B cell (primary cell): ENCODE data around the gene NELL2. TPM values are rescaled to one million over a fixed set of nuclear protein-coding genes. Genes with fewer than 3 reads are reported as not detected.

Source experiments
- ATAC-seq: fragments of 200-7000 bp; cut with Tn5 transposase; one replicate; pipeline ENCODE4 v1.10.0; 2021; ENCODE audit warnings: low read depth, mild to moderate bottlenecking, moderate number of reproducible peaks, moderate library complexity
- CTCF ChIA-PET: fragments of 350-600 bp; sonication (Branson Sonifier 250); formaldehyde crosslinking; loops from one replicate; lab custom pipeline; 2021; ENCODE audit warnings: antibody characterized with exemption, inconsistent platforms; lab: Charles Lee
- POLR2A ChIA-PET: fragments of 350-600 bp; sonication (Branson Sonifier 250); formaldehyde crosslinking; loops from one replicate; lab custom pipeline; 2021; ENCODE audit warnings: antibody characterized with exemption; lab: Charles Lee
- DNase-seq: peaks from one replicate; pipeline ENCODE4 v3.0.0; 2013
- H2AFZ ChIP-seq: 2 replicates; pipeline ENCODE4 v1.6.1; 2012; ENCODE audit warnings: mild to moderate bottlenecking, low read depth, low read length; ENCODE audit not compliant: insufficient read depth, poor library complexity, severe bottlenecking
- H3K27ac ChIP-seq, 2 donors: 1 replicate in 1 of 2; 2 replicates in 1 of 2; pipeline ENCODE4 v1.5.1; 2012 to 2013; ENCODE audit warnings: low read length in 2 of 2, mild to moderate bottlenecking in 2 of 2, moderate library complexity in 1 of 2
- H3K27me3 ChIP-seq, 4 experiments: fragments of 200-600 bp in 1 of 4; sonication (generic) in 1 of 4; replicated peaks in 1 of 4; 1 replicate in 2 of 4; 2 replicates in 2 of 4; pipeline versions ENCODE4 v1.6.1 to v1.7.0; 2013 to 2016; ENCODE audit warnings: low read length in 3 of 4, mild to moderate bottlenecking in 2 of 4, mixed read lengths in 1 of 4, moderate library complexity in 1 of 4; ENCODE audit not compliant: insufficient read depth in 4 of 4, control insufficient read depth in 3 of 4; ENCODE audit errors: control extremely low read depth in 1 of 4
- H3K36me3 ChIP-seq, 2 experiments: replicated peaks in 1 of 2; 1 replicate in 1 of 2; 2 replicates in 1 of 2; pipeline versions ENCODE4 v1.6.1 to v1.7.1; 2013; ENCODE audit warnings: low read length in 1 of 2; ENCODE audit not compliant: insufficient read depth in 2 of 2, control insufficient read depth in 1 of 2; ENCODE audit errors: control extremely low read depth in 1 of 2, extremely low read depth in 1 of 2
- H3K4me1 ChIP-seq, 2 donors: fragments of 200-600 bp in 1 of 2; sonication (generic) in 1 of 2; 1 replicate in 1 of 2; 2 replicates in 1 of 2; pipeline versions ENCODE4 v1.5.1 to v1.6.1; 2013 to 2017; ENCODE audit warnings: low read length in 2 of 2; ENCODE audit not compliant: control insufficient read depth in 2 of 2, insufficient read depth in 2 of 2
- H3K4me2 ChIP-seq: replicated peaks from 2 replicates; pipeline ENCODE3; 2012; ENCODE audit warnings: mild to moderate bottlenecking, low read depth, low read length; ENCODE audit not compliant: poor library complexity, severe bottlenecking
- H3K4me3 ChIP-seq, 5 experiments: fragments of 200-600 bp in 1 of 5; sonication (generic) in 1 of 5; 1 replicate in 3 of 5; 2 replicates in 2 of 5; pipeline versions ENCODE4 v1.5.1 to v1.7.0; 2011 to 2016; ENCODE audit warnings: low read length in 4 of 5, mild to moderate bottlenecking in 4 of 5, low read depth in 2 of 5, control low read depth in 1 of 5, moderate library complexity in 1 of 5; ENCODE audit not compliant: insufficient read depth in 1 of 5; ENCODE audit errors: control extremely low read depth in 1 of 5, extremely low read depth in 1 of 5
- H3K79me2 ChIP-seq: fragments of 200-600 bp; sonication (generic); one replicate; pipeline ENCODE4 v1.6.0; 2016; ENCODE audit warnings: low read length; ENCODE audit not compliant: control insufficient read depth, insufficient read depth
- H3K9ac ChIP-seq: fragments of 200-600 bp; sonication (generic); 2 replicates; pipeline ENCODE4 v1.6.1; 2017; ENCODE audit warnings: mild to moderate bottlenecking, low read length, moderate library complexity
- H3K9me3 ChIP-seq, 3 donors: one replicate each; pipeline versions ENCODE4 v1.6.1 to v1.7.1; 2013; ENCODE audit warnings: low read length in 2 of 3; ENCODE audit not compliant: control insufficient read depth in 2 of 3, insufficient read depth in 1 of 3; ENCODE audit errors: control extremely low read depth in 1 of 3
- H4K20me1 ChIP-seq: 2 replicates; pipeline ENCODE4 v1.6.0; 2012; ENCODE audit warnings: mild to moderate bottlenecking, low read length; ENCODE audit not compliant: insufficient read depth, control insufficient read depth, poor library complexity, severe bottlenecking
- H3K27ac Mint-ChIP-seq: one replicate; pipeline ENCODE4 v1.8.0; 2021; ENCODE audit warnings: mixed read lengths
- H3K27me3 Mint-ChIP-seq: one replicate; pipeline ENCODE4 v1.8.0; 2021; ENCODE audit warnings: mixed read lengths
- H3K4me1 Mint-ChIP-seq: one replicate; pipeline ENCODE4 v1.8.0; 2021; ENCODE audit warnings: mixed read lengths
- H3K4me3 Mint-ChIP-seq: one replicate; pipeline ENCODE4 v1.8.0; 2021; ENCODE audit warnings: mixed read lengths
- H3K9me3 Mint-ChIP-seq: one replicate; pipeline ENCODE4 v1.8.0; 2022; ENCODE audit warnings: mixed read lengths; ENCODE audit not compliant: insufficient read depth
- EZH2 ChIP-seq: IDR thresholded peaks from 2 replicates; pipeline ENCODE4 v1.6.1; 2012; ENCODE audit warnings: borderline replicate concordance, low read depth, mild to moderate bottlenecking, moderate library complexity, low read length; ENCODE audit not compliant: insufficient read depth, poor library complexity, severe bottlenecking
- WGBS: methylation state at CpG from one replicate; pipeline ENCODE4 v1.1.5; 2013; ENCODE audit warnings: missing lambda C conversion rate; ENCODE audit not compliant: insufficient coverage; 5-methylcytosine and 5-hydroxymethylcytosine counted together
- intact Hi-C: fragments of 100-400 bp; cut with micrococcal nuclease; formaldehyde crosslinking; loops from one replicate; pipeline ENCODE4 v1.10.0; 2022
- polyA plus RNA-seq: library from polyadenylated mRNA; depleted of rRNA; stranded (reverse); fragments of >200 nt; gene quantifications from 2 replicates; pipeline ENCODE4 v1.2.3, GENCODE V29; 2012
- total RNA-seq, 2 donors: library from RNA; stranded (reverse); fragments of 120-200 nt in 1 of 2; gene quantifications; 1 replicate in 1 of 2; 2 replicates in 1 of 2; pipeline versions ENCODE4 v1.2.3 to v1.2.4, GENCODE V29; 2013 to 2022
- TF ChIP-seq, protein P1 (sequence below): fragments of 200-600 bp; IDR thresholded peaks from one replicate; pipeline ENCODE4 v1.8.0; 2022; ENCODE audit warnings: antibody characterized with exemption, mild to moderate bottlenecking

The NELL2 gene
- total and polyA plus RNA-seq, 2 donors (not counting 1 experiment from before 2014, with no cell fraction given), result 0.22 TPM; not detected in 1

DNA sequence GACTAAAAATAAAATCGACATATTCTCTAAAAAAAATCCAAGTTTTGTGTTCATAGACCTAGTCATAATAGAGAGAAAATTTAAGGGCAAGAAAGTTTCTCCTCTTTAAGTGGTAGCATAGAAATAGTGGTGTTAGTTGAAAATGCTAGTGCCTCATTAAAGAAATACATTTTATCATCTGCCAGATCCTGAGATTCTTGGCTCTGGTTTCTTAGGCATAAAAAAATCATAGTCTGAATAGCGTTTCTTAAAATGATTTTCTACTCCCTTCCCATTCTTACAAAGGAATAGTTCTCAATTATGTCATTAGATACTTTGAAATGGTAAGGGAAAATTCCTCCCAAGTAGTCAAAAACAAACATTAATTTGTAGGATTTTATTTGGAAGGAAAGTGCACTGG is 212.8 kb downstream of the NELL2 start:
- no peak overlapping the region for H3K9ac ChIP-seq
- Mint-ChIP-seq H3K27me3 (no peaks in the 10 kb centered on the region), H3K4me1 (no peaks in the 10 kb centered on the region), H3K9me3 (no peaks in the 10 kb centered on the region), H3K27ac (no peak overlapping the region), H3K4me3 (no peak overlapping the region)
- TF ChIP-seq, protein P1, sequence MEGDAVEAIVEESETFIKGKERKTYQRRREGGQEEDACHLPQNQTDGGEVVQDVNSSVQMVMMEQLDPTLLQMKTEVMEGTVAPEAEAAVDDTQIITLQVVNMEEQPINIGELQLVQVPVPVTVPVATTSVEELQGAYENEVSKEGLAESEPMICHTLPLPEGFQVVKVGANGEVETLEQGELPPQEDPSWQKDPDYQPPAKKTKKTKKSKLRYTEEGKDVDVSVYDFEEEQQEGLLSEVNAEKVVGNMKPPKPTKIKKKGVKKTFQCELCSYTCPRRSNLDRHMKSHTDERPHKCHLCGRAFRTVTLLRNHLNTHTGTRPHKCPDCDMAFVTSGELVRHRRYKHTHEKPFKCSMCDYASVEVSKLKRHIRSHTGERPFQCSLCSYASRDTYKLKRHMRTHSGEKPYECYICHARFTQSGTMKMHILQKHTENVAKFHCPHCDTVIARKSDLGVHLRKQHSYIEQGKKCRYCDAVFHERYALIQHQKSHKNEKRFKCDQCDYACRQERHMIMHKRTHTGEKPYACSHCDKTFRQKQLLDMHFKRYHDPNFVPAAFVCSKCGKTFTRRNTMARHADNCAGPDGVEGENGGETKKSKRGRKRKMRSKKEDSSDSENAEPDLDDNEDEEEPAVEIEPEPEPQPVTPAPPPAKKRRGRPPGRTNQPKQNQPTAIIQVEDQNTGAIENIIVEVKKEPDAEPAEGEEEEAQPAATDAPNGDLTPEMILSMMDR, result no peak
- TF ChIP-seq EZH2, result no peak
- H3K4me3 ChIP-seq, result no peak overlapping the region
- no peak overlapping the region for H2AFZ ChIP-seq
- intact Hi-C loops, result no loop called here
- ChIA-PET CTCF (no interaction called here), POLR2A (no interaction called here)
- no peak overlapping the region for H3K4me2 ChIP-seq
- H3K9me3 ChIP-seq, result peaks cover 0 to 4% (median 0%) of the 10 kb centered on the region in 3 donors
- H3K27me3 ChIP-seq, result no peaks in the 10 kb centered on the region
- no peaks in the 10 kb centered on the region for H4K20me1 ChIP-seq
- ATAC-seq, result no peak
- WGBS, result no CpG with 5 or more reads among the region's 2 CpGs
- DNase-seq, result no peak
- no peaks in the 10 kb centered on the region for H3K4me1 ChIP-seq
- no peaks in the 10 kb centered on the region for H3K79me2 ChIP-seq
- no peaks in the 10 kb centered on the region for H3K36me3 ChIP-seq
- no peak overlapping the region for H3K27ac ChIP-seq

DNA sequence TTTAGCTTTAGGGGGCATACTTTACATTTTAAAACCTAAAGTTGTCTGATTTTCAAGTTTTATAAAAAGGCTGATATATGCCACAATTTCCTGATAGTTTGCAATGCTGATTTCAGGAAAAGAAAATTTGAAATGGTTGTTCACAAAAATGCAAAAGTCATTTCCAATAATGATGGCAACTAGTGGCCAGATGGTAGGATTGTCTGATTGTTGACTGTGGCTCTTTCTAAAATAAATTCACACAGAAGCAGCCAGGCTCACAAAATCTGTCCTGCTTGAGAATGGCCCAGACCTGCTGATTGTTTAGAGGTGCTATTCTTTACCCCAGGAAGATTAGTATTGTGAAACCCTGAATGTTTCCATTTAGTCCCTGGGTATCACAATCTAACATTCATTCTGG is 220.3 kb downstream of the NELL2 start:
- intact Hi-C loops, result no loop called here

More for the DNA sequence above, 220.3 kb downstream of the NELL2 start:
- ChIA-PET CTCF (no interaction called here), POLR2A (no interaction called here)
- Histone ChIP-seq H3K9ac (no peak overlapping the region), H3K27ac (no peak overlapping the region), H2AFZ (no peak overlapping the region), H3K36me3 (no peaks in the 10 kb centered on the region), H3K79me2 (no peaks in the 10 kb centered on the region), H3K9me3 (no peaks in the 10 kb centered on the region), H3K27me3 (no peaks in the 10 kb centered on the region), H4K20me1 (no peaks in the 10 kb centered on the region), H3K4me3 (no peak overlapping the region), H3K4me1 (no peaks in the 10 kb centered on the region), H3K4me2 (no peak overlapping the region)
- H3K9me3 Mint-ChIP-seq, result no peaks in the 10 kb centered on the region
- H3K4me3 Mint-ChIP-seq, result no peak overlapping the region
- H3K27ac Mint-ChIP-seq, result no peak overlapping the region
- H3K4me1 Mint-ChIP-seq, result no peaks in the 10 kb centered on the region
- ATAC-seq (no peak), DNase-seq (no peak)
- no peak for TF ChIP-seq EZH2
- TF ChIP-seq, protein P1, result no peak
- no peaks in the 10 kb centered on the region for H3K27me3 Mint-ChIP-seq
